Nephron progenitor cell (in vitro differentiated cells): ENCODE measurements around the gene MTMR12.
A peak's percentile ranks its signal among the peaks of the same experiment; 100 is the strongest.

Experiments
- DNase-seq: peaks from one replicate; pipeline ENCODE4 v3.0.0; 2021
- H3K27ac Mint-ChIP-seq: 2 replicates; pipeline ENCODE4 v1.8.0; 2021; ENCODE audit warnings: mild to moderate bottlenecking, moderate library complexity, mixed read lengths
- H3K27me3 Mint-ChIP-seq: 2 replicates; pipeline ENCODE4 v1.8.0; 2021; ENCODE audit warnings: mild to moderate bottlenecking, low read depth, mixed read lengths; ENCODE audit not compliant: poor library complexity
- H3K36me3 Mint-ChIP-seq: 2 replicates; pipeline ENCODE4 v1.8.0; 2021; ENCODE audit warnings: low read depth, mixed read lengths
- H3K4me1 Mint-ChIP-seq: 2 replicates; pipeline ENCODE4 v1.8.0; 2021; ENCODE audit warnings: mixed read lengths
- H3K4me3 Mint-ChIP-seq: 2 replicates; pipeline ENCODE4 v1.8.0; 2021; ENCODE audit warnings: mild to moderate bottlenecking, moderate library complexity, mixed read lengths
- H3K9me3 Mint-ChIP-seq: 2 replicates; pipeline ENCODE4 v1.8.0; 2021; ENCODE audit warnings: mild to moderate bottlenecking, moderate library complexity, mixed read lengths
- CTCF ChIP-seq: fragments of 200-600 bp; sonication (generic); IDR thresholded peaks from 2 replicates; pipeline ENCODE4 v1.5.0; 2021; ENCODE audit warnings: antibody characterized with exemption

Gene MTMR12, protein sequence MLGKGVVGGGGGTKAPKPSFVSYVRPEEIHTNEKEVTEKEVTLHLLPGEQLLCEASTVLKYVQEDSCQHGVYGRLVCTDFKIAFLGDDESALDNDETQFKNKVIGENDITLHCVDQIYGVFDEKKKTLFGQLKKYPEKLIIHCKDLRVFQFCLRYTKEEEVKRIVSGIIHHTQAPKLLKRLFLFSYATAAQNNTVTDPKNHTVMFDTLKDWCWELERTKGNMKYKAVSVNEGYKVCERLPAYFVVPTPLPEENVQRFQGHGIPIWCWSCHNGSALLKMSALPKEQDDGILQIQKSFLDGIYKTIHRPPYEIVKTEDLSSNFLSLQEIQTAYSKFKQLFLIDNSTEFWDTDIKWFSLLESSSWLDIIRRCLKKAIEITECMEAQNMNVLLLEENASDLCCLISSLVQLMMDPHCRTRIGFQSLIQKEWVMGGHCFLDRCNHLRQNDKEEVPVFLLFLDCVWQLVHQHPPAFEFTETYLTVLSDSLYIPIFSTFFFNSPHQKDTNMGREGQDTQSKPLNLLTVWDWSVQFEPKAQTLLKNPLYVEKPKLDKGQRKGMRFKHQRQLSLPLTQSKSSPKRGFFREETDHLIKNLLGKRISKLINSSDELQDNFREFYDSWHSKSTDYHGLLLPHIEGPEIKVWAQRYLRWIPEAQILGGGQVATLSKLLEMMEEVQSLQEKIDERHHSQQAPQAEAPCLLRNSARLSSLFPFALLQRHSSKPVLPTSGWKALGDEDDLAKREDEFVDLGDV

GRCh38 chr5:32312595-32313332 lies at the start of gene MTMR12:
TSS of gene MTMR12 (minus strand) at chr5:32312939. CDS start at chr5:32312838, 101 bp downstream.
- Mint-ChIP-seq H3K4me1 (peaks cover 11% of the 10 kb centered on the region), H3K27me3 (peaks cover 17% of the 10 kb centered on the region), H3K27ac (peak within 1 kb of the TSS; percentile 84), H3K36me3 (peaks cover 21% of the 10 kb centered on the region), H3K9me3 (no peaks in the 10 kb centered on the region), H3K4me3 (peak within 1 kb of the TSS; percentile 93)
- peak; percentile 100 for DNase-seq
- no peak for TF ChIP-seq CTCF

- Mint-ChIP-seq H3K4me3 (no peak overlapping the region), H3K4me1 (no peaks in the 10 kb centered on the region), H3K36me3 (peaks cover 75% of the 10 kb centered on the region), H3K27ac (peak overlapping the region; percentile 52), H3K27me3 (no peaks in the 10 kb centered on the region), H3K9me3 (no peaks in the 10 kb centered on the region)
- TF ChIP-seq CTCF, result no peak
- no peak for DNase-seq
Observed at GRCh38 chr5:32362527-32362926, 49.8 kb upstream of the MTMR12 start.

GRCh38 chr5:32360906-32361305 lies 48.2 kb upstream of the MTMR12 start:
- no peaks in the 10 kb centered on the region for H3K27me3 Mint-ChIP-seq
- H3K4me3 Mint-ChIP-seq, result no peak overlapping the region
- H3K4me1 Mint-ChIP-seq, result no peaks in the 10 kb centered on the region
- no peak for TF ChIP-seq CTCF
- H3K36me3 Mint-ChIP-seq, result peaks cover 83% of the 10 kb centered on the region
- no peak for DNase-seq
- no peaks in the 10 kb centered on the region for H3K9me3 Mint-ChIP-seq
- peak overlapping the region; percentile 22 for H3K27ac Mint-ChIP-seq

- TF ChIP-seq CTCF, result no peak
- H3K4me1 Mint-ChIP-seq, result no peaks in the 10 kb centered on the region
- H3K27ac Mint-ChIP-seq, result no peak overlapping the region
- DNase-seq, result no peak
- no peaks in the 10 kb centered on the region for H3K9me3 Mint-ChIP-seq
- H3K27me3 Mint-ChIP-seq, result no peaks in the 10 kb centered on the region
- no peak overlapping the region for H3K4me3 Mint-ChIP-seq
- peaks cover 91% of the 10 kb centered on the region for H3K36me3 Mint-ChIP-seq
Observed at GRCh38 chr5:32358611-32359010, 45.9 kb upstream of the MTMR12 start.

- Mint-ChIP-seq H3K9me3 (no peaks in the 10 kb centered on the region), H3K27ac (no peak overlapping the region), H3K4me1 (no peaks in the 10 kb centered on the region), H3K4me3 (no peak overlapping the region), H3K27me3 (no peaks in the 10 kb centered on the region), H3K36me3 (peaks cover 83% of the 10 kb centered on the region)
- no peak for TF ChIP-seq CTCF
- DNase-seq, result no peak
Observed at GRCh38 chr5:32357658-32358057, 44.9 kb upstream of the MTMR12 start.
